Stimulated activated CD4-positive, alpha-beta T cell treated with anti-CD3 and anti-CD28 coated beads, Interleukin-15, amount 100 ng/mL, for 48 hours (primary cell): ENCODE measurements around the gene SYNPO2L.
"Not testable (repeated sequence)": the region's sequence is repeated elsewhere in the genome, so short reads cannot be mapped to it uniquely, and the experiment has no call there.

Source experiments
- DNase-seq, 2 donors: peaks; one replicate each; pipeline ENCODE4 v3.0.0-alpha.2; 2020; ENCODE audit warnings: low read depth in 2 of 2

The SYNPO2L gene

DNA sequence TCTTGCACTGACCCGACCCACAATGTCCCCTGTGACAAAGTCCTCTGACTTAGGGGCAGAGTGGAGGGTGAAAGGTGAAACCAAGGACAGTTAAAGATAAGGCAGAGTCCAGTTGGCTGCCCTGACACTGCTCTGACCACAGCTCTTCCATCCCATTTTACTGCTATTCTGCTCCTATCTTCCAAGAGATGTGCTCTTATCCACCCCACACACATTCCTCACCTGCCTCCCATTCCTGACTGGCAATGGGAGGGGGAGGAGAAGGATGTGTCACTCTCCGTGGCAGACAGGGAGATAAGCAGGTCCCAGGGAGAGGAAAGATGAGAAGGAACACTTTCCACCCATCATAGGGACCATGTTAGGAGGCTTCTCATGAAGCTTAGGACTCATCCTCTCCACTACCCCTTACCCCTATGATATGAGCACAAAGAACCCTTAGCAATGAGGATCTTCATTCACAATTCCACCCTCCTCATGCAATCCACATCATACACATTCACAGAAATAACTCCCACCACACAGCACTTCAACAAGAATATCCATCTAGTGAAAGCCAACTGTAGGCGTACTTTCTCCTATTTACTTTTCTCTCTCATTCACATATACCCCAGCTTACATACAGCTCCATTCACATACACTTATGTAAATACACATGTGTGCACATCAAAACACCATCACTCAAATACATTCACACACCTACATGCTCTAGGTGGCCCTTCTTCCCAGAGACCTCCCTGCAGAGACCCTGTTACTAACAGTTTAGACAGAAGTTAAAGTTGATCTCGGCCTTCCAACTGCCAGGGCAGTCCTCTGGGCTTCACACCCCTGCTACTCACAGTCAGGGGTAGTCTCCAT lies 6.6 kb downstream of the SYNPO2L start:
- DNase-seq, result no peak

DNA sequence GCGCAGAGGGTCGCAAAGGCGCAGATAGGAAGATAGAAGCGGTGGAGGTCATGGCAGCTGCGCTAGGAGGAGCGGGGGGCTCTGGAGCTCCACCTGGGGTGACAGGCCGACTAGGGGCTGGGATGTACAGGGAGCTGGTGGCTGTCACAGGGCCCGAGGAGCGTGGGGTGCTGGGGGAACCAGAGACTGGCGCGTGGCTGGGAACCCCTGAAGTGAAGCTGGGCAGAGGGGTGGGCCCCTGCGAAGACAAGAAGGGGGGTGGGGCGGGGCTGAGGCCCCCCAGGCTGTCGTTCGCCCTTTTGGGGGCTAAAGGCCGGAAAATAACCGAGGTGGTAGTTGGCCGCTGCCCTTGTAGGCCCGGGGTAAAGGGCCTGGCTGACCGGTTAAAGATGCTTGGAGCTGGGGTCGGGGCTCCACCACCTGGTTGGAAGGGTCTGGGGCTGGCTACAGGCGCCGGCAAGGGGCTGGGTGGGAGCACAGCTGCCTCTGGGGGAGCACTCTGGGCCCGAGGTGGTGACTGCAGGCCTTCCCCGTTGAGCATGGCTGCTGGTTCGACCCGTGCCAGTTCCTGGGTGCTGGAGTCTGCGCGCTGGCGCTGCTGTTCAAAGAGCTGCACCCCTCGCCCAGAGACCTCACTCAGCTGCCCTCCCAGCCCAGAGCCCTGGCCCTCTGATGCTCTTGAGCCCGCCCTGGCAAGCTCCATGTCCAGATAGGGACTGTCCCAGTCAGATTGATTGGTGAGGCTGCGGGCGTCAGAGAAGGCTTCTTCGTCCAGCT lies 7.8 kb downstream of the SYNPO2L start:
- no peak for DNase-seq

DNA sequence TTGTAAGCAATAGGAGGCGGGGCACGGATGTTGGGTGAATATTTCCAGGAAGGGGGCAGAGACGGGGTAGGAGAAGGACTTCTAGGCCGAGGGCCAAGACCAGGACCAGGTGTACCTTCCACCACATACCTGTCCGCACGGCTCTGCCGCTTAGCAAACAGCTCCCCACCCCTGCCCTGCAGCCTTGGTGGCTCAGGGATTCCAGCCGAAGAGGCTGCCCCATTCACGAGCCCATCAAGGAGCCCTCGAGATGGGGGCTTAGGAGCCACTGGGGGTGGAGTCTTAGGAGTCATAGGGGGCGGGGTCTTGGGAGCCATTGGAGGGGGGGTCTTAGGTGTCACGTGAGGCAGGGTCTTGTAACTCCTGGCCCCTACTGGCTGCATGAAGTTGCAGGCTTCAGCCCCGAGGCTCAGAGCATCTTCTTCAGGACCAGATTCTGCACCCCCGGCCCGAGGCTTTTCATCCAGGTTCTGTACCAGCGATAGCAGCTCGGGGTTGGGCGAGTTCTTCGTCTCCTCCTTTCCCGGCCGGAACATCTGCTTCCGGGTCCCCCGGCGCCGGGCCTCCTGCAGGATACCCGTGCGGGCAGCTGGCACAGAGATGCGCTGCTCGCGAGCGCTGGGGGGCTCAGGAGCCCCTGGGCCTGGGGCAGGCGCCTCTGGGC lies 8.5 kb downstream of the SYNPO2L start:
- peak in 1 of 2 donors; percentile 16 for DNase-seq

DNA sequence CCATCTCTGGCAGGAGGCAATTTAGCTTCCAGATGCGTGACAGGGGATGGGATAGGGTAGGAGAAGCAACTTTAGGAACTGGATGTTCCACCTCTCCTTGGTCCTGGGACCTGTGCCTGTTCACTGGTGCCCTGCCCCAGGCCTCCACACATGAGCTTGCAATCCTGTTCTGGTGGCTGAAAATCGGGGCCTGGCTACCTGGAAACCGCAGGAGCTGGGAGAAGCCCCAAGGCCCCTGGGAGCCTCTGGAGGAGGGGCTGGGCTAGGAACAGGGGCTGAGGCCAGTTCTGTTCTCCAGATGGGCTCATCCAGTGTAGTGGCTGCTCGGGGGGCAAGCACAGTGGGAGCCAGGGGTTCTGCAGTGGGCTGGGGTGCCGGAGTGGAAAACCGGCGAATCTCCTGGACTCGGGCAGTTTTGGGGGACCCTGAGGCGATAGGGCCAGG lies 9.2 kb downstream of the SYNPO2L start:
- no peak for DNase-seq

DNA sequence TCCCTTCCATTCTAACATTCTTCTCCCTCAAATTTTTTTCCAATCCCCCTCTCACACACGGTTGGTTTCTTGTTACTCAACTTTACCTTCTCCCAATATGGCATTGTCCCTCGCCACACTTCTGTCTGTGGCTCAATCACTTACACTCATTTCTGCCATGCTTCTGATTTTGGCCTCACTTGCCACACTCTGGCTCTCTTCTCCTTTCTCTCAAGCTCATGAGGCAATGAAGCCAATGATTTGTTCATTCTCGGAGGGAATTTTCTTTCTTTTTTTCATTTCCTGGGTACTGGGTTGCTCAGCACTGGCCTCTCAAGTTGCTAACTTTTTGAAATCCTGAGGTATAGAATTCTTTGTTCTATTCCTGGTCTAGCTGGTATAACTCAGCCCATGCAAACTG lies 10.6 kb downstream of the SYNPO2L start:
- DNase-seq, result no peak

DNA sequence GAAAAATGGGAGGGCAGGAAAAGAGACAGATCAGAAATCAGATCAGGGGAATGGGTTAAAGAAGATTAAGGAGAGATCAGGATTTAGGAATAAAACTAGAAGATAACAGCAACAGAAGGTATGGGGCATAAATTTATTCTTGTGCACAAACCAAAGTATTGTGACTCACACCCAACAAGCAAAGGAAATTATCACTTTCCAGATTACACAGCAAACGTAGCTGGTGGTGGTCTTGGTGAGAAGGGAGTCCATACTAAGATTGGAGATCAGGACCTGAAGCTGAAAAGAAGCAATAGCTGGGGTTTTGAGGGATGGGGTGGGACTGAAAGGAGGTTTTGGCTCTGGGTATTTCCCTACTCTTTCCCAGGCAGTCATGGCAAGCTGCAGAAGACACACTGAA lies 11.1 kb downstream of the SYNPO2L start:
- DNase-seq, result no peak

DNA sequence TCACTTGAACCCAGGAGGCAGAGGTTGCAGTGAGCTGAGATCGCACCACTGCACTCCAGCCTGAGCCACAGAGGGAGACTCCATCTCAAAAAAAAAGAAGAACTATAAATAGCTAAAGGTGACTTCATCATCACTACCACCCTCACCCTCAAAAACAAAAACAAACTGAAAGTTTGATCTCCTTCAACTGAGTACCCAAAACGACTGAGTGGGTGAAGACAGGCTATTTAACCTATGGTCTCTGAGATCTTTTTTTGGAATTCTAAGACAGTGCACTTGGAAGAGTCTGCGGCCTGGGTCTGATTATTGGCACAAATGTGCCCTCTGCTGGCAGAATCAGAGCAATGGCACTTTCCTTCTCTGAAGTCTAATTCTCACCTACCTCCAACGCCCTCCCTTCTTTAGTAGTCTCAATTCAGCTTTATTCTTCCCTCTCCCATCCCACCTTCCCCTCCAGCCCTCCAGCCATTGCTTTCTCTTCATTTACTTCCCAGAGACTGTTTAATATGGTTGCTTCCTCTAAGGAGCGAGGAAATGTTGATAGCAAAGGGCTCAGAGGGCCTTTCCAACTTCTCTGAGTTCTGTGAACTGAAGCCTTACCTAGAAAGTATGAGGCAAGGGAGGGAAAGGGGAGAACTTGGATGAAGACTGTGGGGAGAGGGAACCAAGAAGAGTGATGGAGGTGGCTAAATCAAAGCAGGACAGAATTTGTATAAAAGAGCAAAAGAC lies 11.7 kb downstream of the SYNPO2L start:
- DNase-seq, result peak in 1 of 2 donors; percentile 30

DNA sequence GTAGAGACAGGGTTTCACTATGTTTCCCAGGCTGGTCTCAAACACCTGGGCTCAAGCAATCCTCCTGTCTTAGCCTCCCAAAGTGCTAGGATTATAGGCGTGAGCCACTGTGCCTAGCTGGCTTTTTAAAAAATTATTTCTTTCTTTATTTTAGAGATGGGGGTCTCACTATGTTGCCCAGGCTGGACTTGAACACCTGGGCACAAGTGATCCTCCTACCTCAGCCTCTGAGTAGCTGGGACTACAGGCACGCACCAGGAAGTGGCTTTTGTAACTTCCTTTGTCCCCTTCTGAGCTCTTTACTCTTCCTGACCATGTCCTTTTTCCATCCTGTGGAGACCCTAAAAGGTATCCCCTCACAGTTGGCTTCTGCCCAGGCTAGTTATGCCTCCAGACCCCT lies 12.5 kb downstream of the SYNPO2L start:
- DNase-seq, result no peak

DNA sequence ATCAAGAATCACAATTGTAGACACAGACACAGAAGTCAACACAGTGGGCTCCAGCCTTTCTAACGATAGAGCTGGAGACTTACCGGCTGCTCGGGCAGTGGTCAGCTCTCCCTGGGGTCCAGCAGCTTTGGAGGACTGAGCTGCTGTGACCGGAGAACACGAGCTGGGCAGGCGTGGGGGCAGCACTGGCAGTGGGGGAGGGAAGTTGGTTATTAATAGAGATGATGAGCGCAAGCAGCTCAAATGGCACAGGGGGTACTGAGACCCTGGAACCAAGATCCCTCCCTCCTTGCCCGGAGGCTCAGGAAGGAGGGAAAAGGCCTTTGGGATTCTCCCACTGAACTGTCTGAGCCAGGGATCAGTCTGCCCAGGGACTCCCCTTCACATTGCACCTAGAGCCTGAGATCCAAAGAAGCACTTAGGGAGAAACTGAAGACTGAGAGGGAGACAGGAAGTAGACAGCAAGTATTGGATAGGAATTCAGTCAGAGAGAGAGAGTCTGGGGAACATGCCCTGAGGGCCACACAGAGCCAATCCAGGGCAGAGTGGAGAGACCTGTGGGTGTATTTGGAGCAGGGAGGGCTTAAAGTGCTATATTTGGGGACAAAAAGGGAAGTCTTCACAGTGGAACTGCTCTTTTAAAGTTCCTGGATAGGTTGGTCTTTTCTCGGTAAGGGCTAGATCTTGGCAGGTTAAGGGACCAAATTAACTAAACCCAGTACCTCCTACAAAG lies 14.3 kb downstream of the SYNPO2L start, which contains the start of gene MYOZ1:
TSS of gene MYOZ1 (minus strand) at position 147 of the 733 bp plus-strand sequence. CDS start 1,457 bp downstream, outside the sequence.
- no peak for DNase-seq

DNA sequence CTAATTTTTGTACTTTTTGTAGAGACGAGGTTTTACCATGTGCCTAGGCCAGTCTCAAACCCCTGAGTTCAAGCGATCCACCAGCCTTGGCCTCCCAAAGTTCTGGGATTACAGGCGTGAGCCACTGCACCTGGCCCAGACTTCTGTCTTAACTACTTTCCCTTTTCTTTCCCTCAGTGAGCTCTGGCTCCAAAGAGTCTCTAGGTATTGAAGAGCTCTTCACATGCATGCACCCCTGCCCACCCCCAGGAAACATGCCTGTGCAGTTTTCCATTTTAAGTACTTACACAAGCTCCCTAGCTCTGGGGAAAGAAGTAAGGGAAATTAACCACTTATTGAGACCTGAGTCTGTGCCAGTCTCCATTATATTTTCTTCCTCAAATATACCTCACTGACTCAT lies 16.5 kb downstream of the SYNPO2L start:
- DNase-seq, result no peak

DNA sequence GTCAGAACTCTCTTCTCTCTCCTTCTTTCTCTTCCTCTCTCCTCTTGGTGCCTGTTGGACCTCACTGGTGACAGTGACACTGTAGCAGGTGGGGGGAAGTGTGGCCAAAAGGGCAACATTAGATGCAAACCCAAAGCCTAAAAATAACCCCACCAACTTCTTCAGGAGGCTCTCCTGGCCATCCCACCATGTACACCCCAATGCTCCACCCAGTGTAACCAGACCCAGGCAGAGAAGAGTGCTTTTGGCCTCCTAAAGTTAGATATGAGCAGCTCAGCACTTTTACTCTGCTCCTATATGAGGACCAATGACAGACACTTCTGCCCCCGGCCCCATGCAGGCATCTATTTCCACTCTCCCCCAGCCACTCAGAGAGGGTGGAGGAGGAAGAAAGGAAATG lies 20.0 kb downstream of the SYNPO2L start:
- no peak for DNase-seq

DNA sequence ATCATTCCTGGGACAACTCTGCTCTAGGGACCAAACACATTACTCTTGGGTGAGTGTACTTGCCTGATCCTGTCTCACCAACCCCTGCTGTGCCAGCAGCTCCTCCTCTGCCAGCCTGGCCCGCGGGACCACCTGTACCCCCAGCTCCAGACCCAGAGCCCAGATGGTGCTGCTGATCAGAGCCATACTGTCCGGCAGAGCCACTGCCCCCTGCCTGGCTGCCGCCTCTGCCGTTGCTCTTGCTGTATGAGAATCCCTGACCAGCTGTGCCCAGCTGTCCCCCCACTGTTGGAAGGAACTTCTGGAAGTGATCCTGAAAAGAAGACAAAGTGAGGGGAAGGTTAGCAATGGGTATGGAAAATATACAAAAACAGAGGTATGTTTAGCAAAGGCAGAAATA lies 21.4 kb downstream of the SYNPO2L start:
- no peak for DNase-seq

DNA sequence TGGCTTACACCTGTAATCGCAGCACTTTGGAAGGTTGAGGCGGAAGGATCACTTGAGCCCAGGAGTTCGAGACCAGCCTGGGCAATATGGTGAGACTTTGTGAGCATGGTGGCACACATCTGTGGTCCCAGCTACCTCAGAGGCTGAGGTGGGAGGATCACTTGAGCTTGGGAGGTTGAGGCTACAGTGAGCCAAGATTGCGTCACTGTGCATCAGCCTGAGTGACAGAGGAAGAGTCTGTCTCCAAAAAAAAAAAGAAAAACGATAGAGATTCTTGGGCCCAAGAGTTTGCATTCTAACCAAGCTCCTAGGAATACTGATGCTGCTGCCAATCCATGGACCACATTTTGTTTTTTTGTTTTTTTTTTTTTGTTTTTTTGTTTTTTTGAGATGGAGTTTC lies 26.7 kb downstream of the SYNPO2L start:
- no peak for DNase-seq

DNA sequence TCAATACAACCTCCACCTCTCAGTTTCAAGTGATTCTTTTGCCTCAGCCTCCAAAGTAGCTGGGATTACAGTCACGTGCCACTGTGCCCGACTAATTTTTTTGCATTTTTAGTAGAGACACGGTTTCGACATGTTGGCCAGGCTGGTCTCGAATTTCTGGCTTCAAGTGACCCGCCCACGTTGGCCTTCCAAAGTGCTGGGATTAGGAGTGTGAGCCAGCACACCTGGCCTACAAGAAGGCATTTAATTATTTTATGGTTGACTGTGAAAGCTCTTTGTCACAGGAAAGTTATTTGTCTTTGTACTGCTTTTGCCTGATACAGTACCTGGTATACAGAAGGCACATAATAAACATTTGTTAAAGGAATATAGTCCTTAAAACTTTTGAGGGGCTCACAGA lies 27.4 kb downstream of the SYNPO2L start:
- DNase-seq, result no peak

DNA sequence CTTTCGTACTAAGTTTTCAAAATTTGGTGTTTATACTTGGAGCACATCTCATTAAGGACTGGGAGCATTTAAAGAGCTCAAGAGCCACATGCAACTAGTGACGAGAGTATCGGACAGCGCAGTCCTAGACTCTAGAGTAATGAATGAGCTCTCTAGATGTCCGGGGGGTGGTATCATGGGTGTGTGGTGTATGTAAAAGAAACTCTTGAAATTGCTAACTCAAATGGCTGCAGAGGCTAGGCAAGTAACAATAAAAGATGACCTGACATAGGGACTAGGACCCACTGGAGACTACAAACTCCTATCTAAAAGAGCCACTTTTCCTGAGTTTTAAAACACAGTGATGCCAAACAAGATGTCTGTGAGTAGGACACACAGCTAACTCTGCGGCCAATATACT lies 28.5 kb downstream of the SYNPO2L start:
- no peak for DNase-seq

DNA sequence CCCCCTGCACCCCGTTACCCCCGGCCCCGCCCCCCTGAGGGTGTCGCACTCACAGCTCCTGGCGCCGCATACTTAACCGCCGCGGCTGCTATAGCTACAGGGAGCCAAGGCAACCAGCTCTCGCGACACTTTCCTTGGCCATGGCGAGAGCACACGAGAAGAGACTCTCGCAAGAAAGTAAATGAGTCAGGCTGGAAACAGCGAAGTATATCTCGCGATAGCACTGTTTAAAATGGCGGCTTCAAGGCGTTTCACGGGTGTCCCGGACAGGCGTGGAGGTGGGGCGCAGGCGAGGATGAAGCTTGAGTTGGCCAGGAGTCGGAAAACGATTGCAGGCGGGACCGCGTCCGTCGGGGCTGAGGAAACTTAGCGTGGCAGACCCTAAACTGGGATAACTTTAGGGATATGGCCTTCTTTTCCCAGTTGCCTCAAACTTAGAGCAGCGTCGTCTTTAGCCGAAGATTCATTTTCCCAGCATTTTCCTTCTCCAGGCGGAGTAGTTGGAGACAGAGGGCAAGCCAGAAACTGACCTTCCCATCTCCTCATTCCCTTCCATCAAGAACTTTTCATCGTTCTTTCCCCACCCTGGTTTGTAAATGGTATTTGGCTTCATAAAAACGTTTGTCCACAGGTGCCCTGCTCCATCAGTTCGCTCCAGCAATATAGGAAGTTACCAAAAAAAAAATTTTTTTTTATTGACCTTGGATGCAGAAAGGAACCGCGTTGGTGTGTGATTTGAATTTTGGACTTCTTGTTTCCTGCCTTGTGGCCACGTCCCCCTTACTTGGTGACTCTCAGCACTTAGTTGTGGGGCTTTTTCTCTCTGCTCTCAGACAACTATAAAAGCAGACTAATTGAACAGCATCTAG lies 29.7 kb downstream of the SYNPO2L start:
- peak; percentile 88 to 91 for DNase-seq

DNA sequence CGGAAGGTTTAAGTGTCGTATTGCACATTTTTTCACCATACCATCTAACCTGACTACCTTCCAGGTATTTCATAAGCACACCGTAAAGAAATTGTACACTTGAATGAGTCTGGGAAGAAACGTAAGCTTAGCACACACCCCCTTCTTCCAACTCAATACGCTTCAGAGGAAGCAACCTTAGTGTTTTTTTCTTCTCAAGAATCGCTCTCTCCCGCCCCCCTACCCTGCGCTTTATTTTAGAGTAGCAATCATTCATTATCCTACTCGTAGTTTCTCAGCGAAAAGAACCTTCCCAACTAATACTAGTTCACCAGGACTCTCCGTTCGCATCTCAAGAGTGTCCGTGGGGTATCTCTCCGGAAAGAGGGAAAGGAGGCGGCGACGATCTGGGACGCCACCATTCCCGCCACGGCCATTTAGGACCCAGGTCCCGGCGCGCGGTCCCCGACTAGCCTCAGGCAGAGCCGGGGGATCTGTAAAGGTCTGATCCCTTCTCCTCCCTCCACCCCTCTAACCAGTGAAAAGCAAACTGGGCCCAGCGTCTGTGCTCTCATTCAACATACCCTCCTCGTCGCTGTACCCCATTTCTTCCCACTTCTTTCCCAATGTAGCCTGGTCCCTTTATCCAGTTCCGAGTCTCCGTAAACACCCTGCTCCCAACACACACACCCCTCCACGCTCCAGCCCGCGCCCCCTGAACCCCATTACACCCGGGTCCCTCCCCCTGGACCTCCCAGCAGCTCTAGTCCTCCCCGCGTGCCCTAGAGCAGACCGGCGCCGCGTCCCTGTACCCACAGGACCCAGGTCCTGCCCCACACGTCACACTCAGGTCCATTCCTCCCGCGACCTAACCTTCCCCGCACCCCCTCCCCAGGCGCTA lies 30.6 kb downstream of the SYNPO2L start:
- DNase-seq, result no peak

DNA sequence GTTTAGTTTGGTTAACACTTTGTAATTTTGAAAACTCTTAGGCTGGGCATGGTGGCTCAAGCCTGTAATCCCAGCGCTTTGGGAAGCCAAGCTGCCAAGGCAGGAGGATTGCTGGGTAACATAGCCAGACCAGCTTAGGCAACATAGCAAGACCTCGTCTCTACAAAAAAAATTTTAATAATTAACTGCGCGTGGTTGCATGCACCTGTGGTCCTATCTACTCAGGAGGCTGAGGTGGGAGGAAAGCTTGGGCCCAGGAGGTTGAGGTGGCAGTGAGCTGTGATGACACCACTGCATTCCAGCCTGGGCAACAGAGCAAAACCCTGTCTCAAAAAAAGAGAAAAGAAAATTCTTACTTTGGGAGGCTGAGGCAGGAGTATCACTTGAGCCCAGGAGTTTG lies 32.8 kb downstream of the SYNPO2L start:
- no peak for DNase-seq

DNA sequence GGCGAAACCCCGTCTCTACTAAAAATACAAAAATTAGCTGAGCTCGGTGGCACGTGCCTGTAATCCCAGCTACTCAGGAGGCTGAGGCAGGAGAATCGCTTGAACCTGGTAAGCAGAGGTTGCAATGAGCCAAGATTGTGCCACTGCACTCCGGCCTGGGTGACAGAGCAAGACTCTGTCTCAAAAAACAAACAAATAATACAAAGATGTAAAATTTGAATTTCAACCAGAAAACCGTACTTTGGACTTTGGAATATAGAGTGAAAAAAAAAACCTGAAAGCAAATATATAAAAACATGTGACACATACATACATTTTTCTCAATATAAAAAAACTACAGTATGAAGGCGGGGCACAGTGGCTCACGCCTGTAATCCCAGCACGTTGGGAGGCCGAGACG lies 34.9 kb downstream of the SYNPO2L start:
- not testable (repeated sequence) for DNase-seq
